Breast epithelium (tissue), 3 donors: ENCODE results near the gene PLOD2.

Source experiments
- POLR2AphosphoS5 ChIP-seq, 3 donors: sonication (generic); formaldehyde crosslinking; IDR thresholded peaks; one replicate each; pipeline ENCODE4 v1.6.1; 2017; ENCODE audit warnings: antibody characterized with exemption in 3 of 3
- TF ChIP-seq, protein P1 (sequence below), 3 donors: fragments of 450-650 bp; IDR thresholded peaks; one replicate each; pipeline ENCODE4 v1.5.1; 2016 to 2017; ENCODE audit warnings: antibody characterized with exemption in 3 of 3, mild to moderate bottlenecking in 3 of 3, moderate library complexity in 3 of 3

- TF ChIP-seq, protein P1, sequence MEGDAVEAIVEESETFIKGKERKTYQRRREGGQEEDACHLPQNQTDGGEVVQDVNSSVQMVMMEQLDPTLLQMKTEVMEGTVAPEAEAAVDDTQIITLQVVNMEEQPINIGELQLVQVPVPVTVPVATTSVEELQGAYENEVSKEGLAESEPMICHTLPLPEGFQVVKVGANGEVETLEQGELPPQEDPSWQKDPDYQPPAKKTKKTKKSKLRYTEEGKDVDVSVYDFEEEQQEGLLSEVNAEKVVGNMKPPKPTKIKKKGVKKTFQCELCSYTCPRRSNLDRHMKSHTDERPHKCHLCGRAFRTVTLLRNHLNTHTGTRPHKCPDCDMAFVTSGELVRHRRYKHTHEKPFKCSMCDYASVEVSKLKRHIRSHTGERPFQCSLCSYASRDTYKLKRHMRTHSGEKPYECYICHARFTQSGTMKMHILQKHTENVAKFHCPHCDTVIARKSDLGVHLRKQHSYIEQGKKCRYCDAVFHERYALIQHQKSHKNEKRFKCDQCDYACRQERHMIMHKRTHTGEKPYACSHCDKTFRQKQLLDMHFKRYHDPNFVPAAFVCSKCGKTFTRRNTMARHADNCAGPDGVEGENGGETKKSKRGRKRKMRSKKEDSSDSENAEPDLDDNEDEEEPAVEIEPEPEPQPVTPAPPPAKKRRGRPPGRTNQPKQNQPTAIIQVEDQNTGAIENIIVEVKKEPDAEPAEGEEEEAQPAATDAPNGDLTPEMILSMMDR (IDR thresholded peaks at IDR 0.05), result no peak
- no peak for TF ChIP-seq POLR2AphosphoS5 (IDR thresholded peaks at IDR 0.05)
These were observed 16.5 kb upstream of the PLOD2 start for GRCh38 chr3:146177519-146177918.
